Testis (tissue), 3 donors: ENCODE results near the gene TMEFF1. TPM values are rescaled to one million over a fixed set of nuclear protein-coding genes. Genes with fewer than 3 reads are reported as not detected.

Source experiments
- DNase-seq: peaks from one replicate; pipeline ENCODE4 v3.0.0-alpha.2; 2019
- H3K27ac ChIP-seq, 2 donors: fragments of 200-600 bp; sonication (generic); one replicate each; pipeline ENCODE4 v1.5.1; 2019
- H3K27me3 ChIP-seq: fragments of 200-600 bp; sonication (generic); one replicate; pipeline ENCODE4 v1.5.1; 2019
- H3K36me3 ChIP-seq: fragments of 200-600 bp; sonication (generic); one replicate; pipeline ENCODE4 v1.5.1; 2017; ENCODE audit warnings: low read depth; ENCODE audit errors: missing control alignments
- H3K4me1 ChIP-seq: fragments of 200-600 bp; sonication (generic); one replicate; pipeline ENCODE4 v1.5.1; 2019
- H3K4me3 ChIP-seq, 2 donors: fragments of 200-600 bp; sonication (generic); one replicate each; pipeline ENCODE4 v1.5.1; 2017 to 2019
- H3K9me3 ChIP-seq: fragments of 200-600 bp; sonication (generic); one replicate; pipeline ENCODE4 v1.5.1; 2017
- CTCF ChIP-seq, 3 experiments: fragments of 450-650 bp in 2 of 3; fragments of 200-600 bp in 1 of 3; sonication (generic) in 1 of 3; IDR thresholded peaks; one replicate each; pipeline ENCODE4 v1.5.1; 2016 to 2019; ENCODE audit warnings: antibody characterized with exemption in 3 of 3, mild to moderate bottlenecking in 2 of 3, moderate library complexity in 1 of 3
- POLR2A ChIP-seq: fragments of 450-650 bp; IDR thresholded peaks from one replicate; pipeline ENCODE4 v1.6.1; 2017; ENCODE audit warnings: antibody characterized with exemption, mild to moderate bottlenecking, moderate library complexity
- WGBS, 2 donors: methylation state at CpG; one replicate each; pipeline ENCODE4 v1.1.5; 2018; 5-methylcytosine and 5-hydroxymethylcytosine counted together
- intact Hi-C: fragments of 100-400 bp; cut with DNase I; formaldehyde crosslinking; loops from one replicate; pipeline ENCODE4 v1.15.1; 2023; ENCODE audit warnings: low total_unique reads
- polyA plus RNA-seq: library from polyadenylated mRNA; stranded (reverse); fragments of 350-450 nt; fragmentation: Illumina TruSeq; extraction: RNeasy Lipid Tissue Mini Kit (QIAGEN cat#74804); gene quantifications from one replicate; pipeline ENCODE4 v1.2.3, GENCODE V29; 2014; ENCODE audit warnings: low read depth, low replicate concordance; ENCODE audit not compliant: insufficient read depth
- total RNA-seq, 2 donors: library from RNA; depleted of rRNA; stranded (reverse); fragments of >200 nt; gene quantifications; one replicate each; pipeline ENCODE4 v1.2.3, GENCODE V29; 2016

TMEFF1 gene
- total and polyA plus RNA-seq, 3 donors from 2014 or later, result 2.3 to 8.7 (median 5.9) TPM

DNA sequence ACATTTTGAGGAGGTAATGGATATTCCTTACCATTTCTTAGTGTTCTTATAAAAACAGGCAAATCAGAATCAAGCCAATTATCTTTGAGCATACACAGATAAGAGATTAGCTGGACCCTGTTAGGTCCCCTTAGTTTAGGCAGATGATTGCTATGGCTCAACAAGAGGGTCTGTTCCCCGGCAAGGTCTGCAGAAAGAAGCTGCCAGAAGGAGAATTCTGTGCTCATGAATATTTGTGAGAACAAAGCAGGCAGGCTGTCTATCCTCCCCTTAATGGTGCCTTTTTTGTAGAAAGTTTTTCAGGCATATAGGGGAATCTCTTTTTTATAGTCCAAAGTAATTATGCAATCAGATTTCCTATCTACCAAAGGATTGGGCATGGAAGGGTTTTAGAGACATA, 132.5 kb downstream of the TMEFF1 start:
- Histone ChIP-seq H3K4me1 (no peaks in the 10 kb centered on the region), H3K36me3 (no peaks in the 10 kb centered on the region), H3K27ac (no peak overlapping the region), H3K4me3 (no peak overlapping the region), H3K27me3 (no peaks in the 10 kb centered on the region), H3K9me3 (no peaks in the 10 kb centered on the region)
- DNase-seq, result no peak
- TF ChIP-seq CTCF (IDR thresholded peaks at IDR 0.05) (no peak), POLR2A (no peak)
- intact Hi-C loops, result no loop called here
- 33 to 53% methylated on average over 1 of the region's 1 CpG for WGBS, 2 donors

DNA sequence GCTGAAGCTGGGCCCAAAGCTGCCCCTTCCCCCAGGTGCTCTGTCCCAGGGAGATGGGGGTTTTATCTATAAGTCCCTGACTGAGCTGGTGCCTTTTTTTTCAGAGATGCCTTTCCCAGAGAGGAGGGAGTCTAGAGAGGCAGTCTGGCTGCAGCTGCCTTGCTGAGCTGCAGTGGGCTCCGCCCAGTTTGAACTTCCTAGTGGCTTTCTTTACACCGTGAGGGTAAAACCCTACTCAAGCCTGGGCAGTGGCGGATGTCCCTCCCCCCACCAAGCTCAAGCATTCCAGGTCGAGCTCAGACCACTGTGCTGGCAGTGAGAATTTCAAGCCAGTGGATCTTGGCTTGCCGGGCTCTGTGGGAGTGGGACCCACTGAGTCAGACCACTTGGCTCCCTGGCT, 146.2 kb downstream of the TMEFF1 start:
- WGBS, 2 donors, result 84 to 86% methylated on average over 3 to 5 of the region's 5 CpGs
- Histone ChIP-seq H3K27ac (no peak overlapping the region), H3K27me3 (no peaks in the 10 kb centered on the region), H3K36me3 (no peaks in the 10 kb centered on the region), H3K4me3 (no peak overlapping the region), H3K4me1 (no peaks in the 10 kb centered on the region), H3K9me3 (no peaks in the 10 kb centered on the region)
- intact Hi-C loops, result no loop called here
- no peak for DNase-seq
- TF ChIP-seq POLR2A, result no peak
- TF ChIP-seq CTCF (IDR thresholded peaks at IDR 0.05), result no peak

GRCh38 chr9:100619665-100620064, 146.7 kb downstream of the TMEFF1 start:
- intact Hi-C loops, result no loop called here
- 78 to 100% methylated on average over 1 to 5 of the region's 5 CpGs for WGBS, 2 donors
- H3K4me3 ChIP-seq, result no peak overlapping the region
- no peaks in the 10 kb centered on the region for H3K27me3 ChIP-seq
- no peak overlapping the region for H3K27ac ChIP-seq
- no peaks in the 10 kb centered on the region for H3K4me1 ChIP-seq
- H3K36me3 ChIP-seq, result no peaks in the 10 kb centered on the region
- H3K9me3 ChIP-seq, result no peaks in the 10 kb centered on the region
- DNase-seq, result no peak
- no peak for TF ChIP-seq POLR2A
- no peak for TF ChIP-seq CTCF (IDR thresholded peaks at IDR 0.05)

DNA sequence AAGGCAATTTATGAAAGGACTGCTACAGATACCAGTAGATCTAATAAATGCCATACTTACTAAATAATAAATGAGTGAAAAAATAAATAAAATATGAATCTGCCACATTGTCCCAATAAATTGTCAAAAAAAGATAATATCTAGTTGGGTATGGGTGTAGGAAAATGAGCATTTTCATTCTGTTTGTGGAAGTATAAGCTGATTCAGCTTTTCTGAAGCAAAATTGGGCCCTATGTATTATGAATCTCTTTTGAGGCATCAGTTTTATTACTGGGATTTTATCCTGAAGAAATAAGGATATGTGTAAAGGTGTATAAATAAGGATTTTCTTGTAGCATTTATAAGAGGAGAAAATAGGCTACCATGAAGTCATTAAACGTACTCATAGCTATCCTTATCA, 151.0 kb downstream of the TMEFF1 start:
- TF ChIP-seq POLR2A (no peak), CTCF (IDR thresholded peaks at IDR 0.05) (no peak)
- H3K36me3 ChIP-seq, result no peaks in the 10 kb centered on the region
- H3K9me3 ChIP-seq, result no peaks in the 10 kb centered on the region
- WGBS, 2 donors, result 74 to 89% methylated on average over 1 of the region's 1 CpG
- H3K27ac ChIP-seq, result no peak overlapping the region
- intact Hi-C loops, result no loop called here
- DNase-seq, result no peak
- no peaks in the 10 kb centered on the region for H3K4me1 ChIP-seq
- no peak overlapping the region for H3K4me3 ChIP-seq
- no peaks in the 10 kb centered on the region for H3K27me3 ChIP-seq

GRCh38 chr9:100626949-100627348, 154.0 kb downstream of the TMEFF1 start:
- WGBS, 2 donors, result 85 to 93% methylated on average over 1 of the region's 1 CpG
- no peak for TF ChIP-seq POLR2A
- no peak for TF ChIP-seq CTCF (IDR thresholded peaks at IDR 0.05)
- Histone ChIP-seq H3K27ac (no peak overlapping the region), H3K27me3 (no peaks in the 10 kb centered on the region), H3K4me1 (no peaks in the 10 kb centered on the region), H3K4me3 (no peak overlapping the region), H3K36me3 (no peaks in the 10 kb centered on the region), H3K9me3 (no peaks in the 10 kb centered on the region)
- no peak for DNase-seq
- intact Hi-C loops, result no loop called here
